ENCODE data around the gene CD276. TPM values are rescaled to one million over a fixed set of nuclear protein-coding genes. Genes with fewer than 3 reads are reported as not detected.

CD276 gene
- total and polyA plus RNA-seq, 2 experiments from 2014 or later: 94.6 to 104 TPM

- Histone ChIP-seq H3K79me2 (ENCODE audit: insufficient read depth) (no peaks in the 10 kb centered on the region), H3K9me3 (ENCODE audit: low read depth) (no peaks in the 10 kb centered on the region), H3K9ac (no peak overlapping the region), H3K27me3 (replicated peaks; ENCODE audit: insufficient read depth) (no peaks in the 10 kb centered on the region), H3K36me3 (ENCODE audit: low read depth) (no peaks in the 10 kb centered on the region), H3F3A (ENCODE audit: insufficient read depth) (peaks cover 7% of the 10 kb centered on the region), H3K4me1 (ENCODE audit: insufficient read depth) (peaks cover 4% of the 10 kb centered on the region), H3K27ac (no peak overlapping the region), H2AFZ (no peak overlapping the region), H3K4me3 (no peak overlapping the region), H3K4me2 (ENCODE audit: unreplicated experiment) (no peak overlapping the region), H4K20me1 (ENCODE audit: insufficient read depth) (no peaks in the 10 kb centered on the region), H3K9me2 (ENCODE audit: insufficient read depth) (no peaks in the 10 kb centered on the region)
- 72 to 83% methylated on average over 3 of the region's 3 CpGs for WGBS, 2 experiments (ENCODE audit: low coverage in 1 of 2, low lambda C conversion rate in 2 of 2, missing lambda C conversion rate in 2 of 2)
- in situ Hi-C loops (cut with MboI): no loop called here
- no peak for TF ChIP-seq EZH2 (IDR thresholded peaks at IDR 0.05; ENCODE audit: insufficient read depth, poor library complexity, severe bottlenecking)
- TF ChIP-seq EZH2phosphoT487 (IDR thresholded peaks at IDR 0.05; ENCODE audit: insufficient read depth, low read depth): no peak
- DNase-seq: no peak
Observed at GRCh38 chr15:73678498-73678897, 5.7 kb upstream of the CD276 start.

- TF ChIP-seq EZH2phosphoT487 (IDR thresholded peaks at IDR 0.05; ENCODE audit: insufficient read depth, low read depth) (no peak), EZH2 (IDR thresholded peaks at IDR 0.05; ENCODE audit: insufficient read depth, poor library complexity, severe bottlenecking) (no peak)
- Histone ChIP-seq H3K4me1 (ENCODE audit: insufficient read depth) (peaks cover 8% of the 10 kb centered on the region), H4K20me1 (ENCODE audit: insufficient read depth) (no peaks in the 10 kb centered on the region), H3F3A (ENCODE audit: insufficient read depth) (peaks cover 8% of the 10 kb centered on the region), H3K4me2 (ENCODE audit: unreplicated experiment) (no peak overlapping the region), H3K4me3 (no peak overlapping the region), H3K27ac (no peak overlapping the region), H3K9ac (no peak overlapping the region), H2AFZ (no peak overlapping the region), H3K79me2 (ENCODE audit: insufficient read depth) (no peaks in the 10 kb centered on the region), H3K36me3 (ENCODE audit: low read depth) (no peaks in the 10 kb centered on the region), H3K27me3 (replicated peaks; ENCODE audit: insufficient read depth) (no peaks in the 10 kb centered on the region), H3K9me3 (ENCODE audit: low read depth) (no peaks in the 10 kb centered on the region), H3K9me2 (ENCODE audit: insufficient read depth) (no peaks in the 10 kb centered on the region)
- WGBS, 2 experiments (ENCODE audit: low coverage in 1 of 2, low lambda C conversion rate in 2 of 2, missing lambda C conversion rate in 2 of 2): 88 to 91% methylated on average over 3 of the region's 3 CpGs
- no peak for DNase-seq
- in situ Hi-C loops (cut with MboI): no loop called here
Observed at GRCh38 chr15:73679180-73679579, 5.0 kb upstream of the CD276 start.

- no peak for TF ChIP-seq EZH2phosphoT487 (IDR thresholded peaks at IDR 0.05; ENCODE audit: insufficient read depth, low read depth)
- no peak for TF ChIP-seq EZH2 (IDR thresholded peaks at IDR 0.05; ENCODE audit: insufficient read depth, poor library complexity, severe bottlenecking)
- peaks cover 8% of the 10 kb centered on the region for H3F3A ChIP-seq (ENCODE audit: insufficient read depth)
- 92 to 95% methylated on average over 6 of the region's 6 CpGs for WGBS, 2 experiments (ENCODE audit: low coverage in 1 of 2, low lambda C conversion rate in 2 of 2, missing lambda C conversion rate in 2 of 2)
- no peak overlapping the region for H3K9ac ChIP-seq
- peaks cover 8% of the 10 kb centered on the region for H3K4me1 ChIP-seq (ENCODE audit: insufficient read depth)
- no peaks in the 10 kb centered on the region for H3K36me3 ChIP-seq (ENCODE audit: low read depth)
- H3K9me3 ChIP-seq (ENCODE audit: low read depth): no peaks in the 10 kb centered on the region
- in situ Hi-C loops (cut with MboI): no loop called here
- no peaks in the 10 kb centered on the region for H3K9me2 ChIP-seq (ENCODE audit: insufficient read depth)
- no peak overlapping the region for H3K27ac ChIP-seq
- no peaks in the 10 kb centered on the region for H3K27me3 ChIP-seq (replicated peaks; ENCODE audit: insufficient read depth)
- DNase-seq: no peak
- no peak overlapping the region for H3K4me3 ChIP-seq
- no peaks in the 10 kb centered on the region for H4K20me1 ChIP-seq (ENCODE audit: insufficient read depth)
- H2AFZ ChIP-seq: no peak overlapping the region
- peaks cover 5% of the 10 kb centered on the region; the same call in 1 of the 2 replicates for H3K79me2 ChIP-seq (ENCODE audit: insufficient read depth)
- H3K4me2 ChIP-seq (ENCODE audit: unreplicated experiment): no peak overlapping the region
Observed at GRCh38 chr15:73679964-73680363, 4.2 kb upstream of the CD276 start.

GRCh38 chr15:73680549-73680948 is 3.6 kb upstream of the CD276 start:
- Histone ChIP-seq H3K4me3 (no peak overlapping the region), H3K4me2 (ENCODE audit: unreplicated experiment) (no peak overlapping the region), H3K9ac (no peak overlapping the region), H3K4me1 (ENCODE audit: insufficient read depth) (peaks cover 9% of the 10 kb centered on the region), H3K36me3 (ENCODE audit: low read depth) (no peaks in the 10 kb centered on the region), H3K27ac (no peak overlapping the region), H3F3A (ENCODE audit: insufficient read depth) (peaks cover 9% of the 10 kb centered on the region), H4K20me1 (ENCODE audit: insufficient read depth) (no peaks in the 10 kb centered on the region), H2AFZ (no peak overlapping the region), H3K79me2 (ENCODE audit: insufficient read depth) (peaks cover 9% of the 10 kb centered on the region), H3K9me3 (ENCODE audit: low read depth) (no peaks in the 10 kb centered on the region), H3K9me2 (ENCODE audit: insufficient read depth) (no peaks in the 10 kb centered on the region), H3K27me3 (replicated peaks; ENCODE audit: insufficient read depth) (no peaks in the 10 kb centered on the region)
- in situ Hi-C loops (cut with MboI): no loop called here
- DNase-seq: no peak
- TF ChIP-seq EZH2 (IDR thresholded peaks at IDR 0.05; ENCODE audit: insufficient read depth, poor library complexity, severe bottlenecking) (no peak), EZH2phosphoT487 (IDR thresholded peaks at IDR 0.05; ENCODE audit: insufficient read depth, low read depth) (no peak)
- 86 to 88% methylated on average over 2 of the region's 2 CpGs for WGBS, 2 experiments (ENCODE audit: low coverage in 1 of 2, low lambda C conversion rate in 2 of 2, missing lambda C conversion rate in 2 of 2)

GRCh38 chr15:73681063-73681462 is 3.1 kb upstream of the CD276 start:
- Histone ChIP-seq H3K9me3 (ENCODE audit: low read depth) (no peaks in the 10 kb centered on the region), H3K4me2 (ENCODE audit: unreplicated experiment) (no peak overlapping the region), H3K27me3 (replicated peaks; ENCODE audit: insufficient read depth) (no peaks in the 10 kb centered on the region), H3K4me3 (no peak overlapping the region), H3K36me3 (ENCODE audit: low read depth) (no peaks in the 10 kb centered on the region), H3K4me1 (ENCODE audit: insufficient read depth) (peaks cover 14% of the 10 kb centered on the region), H3K27ac (no peak overlapping the region), H4K20me1 (ENCODE audit: insufficient read depth) (no peaks in the 10 kb centered on the region), H3K9me2 (ENCODE audit: insufficient read depth) (no peaks in the 10 kb centered on the region), H2AFZ (no peak overlapping the region), H3K79me2 (ENCODE audit: insufficient read depth) (peaks cover 15% of the 10 kb centered on the region), H3F3A (ENCODE audit: insufficient read depth) (peaks cover 14% of the 10 kb centered on the region), H3K9ac (no peak overlapping the region)
- in situ Hi-C loops (cut with MboI): no loop called here
- TF ChIP-seq EZH2 (IDR thresholded peaks at IDR 0.05; ENCODE audit: insufficient read depth, poor library complexity, severe bottlenecking) (no peak), EZH2phosphoT487 (IDR thresholded peaks at IDR 0.05; ENCODE audit: insufficient read depth, low read depth) (no peak)
- DNase-seq: no peak
- 95 to 96% methylated on average over 3 of the region's 3 CpGs for WGBS, 2 experiments (ENCODE audit: low coverage in 1 of 2, low lambda C conversion rate in 2 of 2, missing lambda C conversion rate in 2 of 2)
